ENCODE measurements around the gene SRGAP2C.
"Not testable (repeated sequence)": the region's sequence is repeated elsewhere in the genome, so short reads cannot be mapped to it uniquely, and the experiment has no call there.

Gene SRGAP2C

DNA sequence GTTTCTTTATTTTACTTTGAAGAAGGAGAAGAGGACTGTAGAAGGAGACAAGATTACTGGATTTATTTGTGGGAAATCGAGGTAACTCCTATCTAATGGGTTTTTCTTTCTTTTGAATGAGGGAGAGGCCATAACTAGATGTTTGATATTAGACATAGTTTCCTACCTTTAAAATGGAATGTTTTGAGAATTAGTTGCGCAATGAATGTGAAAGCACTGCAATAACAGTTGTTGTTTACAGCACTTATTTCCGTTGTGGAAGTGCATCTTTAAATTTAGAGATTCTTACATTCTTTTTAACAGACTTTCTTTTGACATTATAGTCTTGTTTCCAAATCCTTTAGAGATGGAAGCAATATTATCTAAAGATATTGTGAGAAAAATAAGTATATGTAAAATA, 229.0 kb downstream of the SRGAP2C start:
- no peak for DNase-seq (ENCODE audit: low read depth in 2 of 2, low spot score in 1 of 2)

DNA sequence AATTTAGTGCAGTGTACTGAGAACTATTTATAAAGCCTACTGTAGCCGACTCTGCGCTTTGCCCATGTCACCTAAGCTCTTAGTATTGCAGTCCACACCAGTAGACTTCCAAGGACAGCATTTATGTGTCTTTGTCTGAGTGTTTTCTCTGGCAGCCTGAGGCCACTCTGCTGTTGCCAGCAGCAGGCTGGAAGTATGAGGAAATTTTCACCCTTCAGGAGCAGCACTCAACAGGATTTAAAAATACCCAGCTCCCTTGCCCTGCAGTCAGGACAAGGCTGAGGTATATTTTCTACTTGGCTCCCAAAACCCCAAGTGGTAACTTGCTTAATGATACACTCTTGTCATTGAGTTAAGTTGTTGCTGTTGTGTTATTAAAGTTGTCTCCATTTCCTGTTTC, 230.1 kb downstream of the SRGAP2C start:
- DNase-seq (ENCODE audit: low read depth in 2 of 2, low spot score in 1 of 2): no peak

DNA sequence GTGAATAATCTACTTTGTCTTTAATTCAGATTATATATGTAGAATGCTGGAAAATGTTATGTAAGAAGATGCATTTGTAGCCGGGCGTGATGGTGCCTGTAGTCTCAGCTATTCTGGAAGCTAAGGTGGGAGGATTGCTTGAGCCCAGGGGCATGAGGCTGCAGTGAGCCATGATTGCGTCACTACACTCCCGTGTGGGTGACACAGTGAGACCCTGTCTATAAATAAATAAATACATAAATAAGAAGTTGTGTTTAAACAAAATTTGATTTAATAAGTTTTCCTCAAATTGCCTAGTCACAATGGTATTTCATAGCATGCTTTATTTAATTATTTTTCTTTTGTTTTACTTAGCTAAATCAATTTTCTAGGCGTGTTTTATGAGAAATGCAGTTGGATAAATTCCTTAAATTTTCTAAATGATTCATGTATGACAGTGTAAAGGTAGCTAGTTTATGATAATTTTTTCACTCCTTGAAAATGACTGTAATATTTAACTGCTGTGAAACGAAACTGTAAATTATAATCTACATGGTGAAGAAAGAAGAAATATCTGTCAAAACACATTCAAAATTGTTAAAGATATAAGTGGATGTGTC, 232.6 kb downstream of the SRGAP2C start:
- DNase-seq (ENCODE audit: low read depth in 2 of 2, low spot score in 1 of 2): no peak

DNA sequence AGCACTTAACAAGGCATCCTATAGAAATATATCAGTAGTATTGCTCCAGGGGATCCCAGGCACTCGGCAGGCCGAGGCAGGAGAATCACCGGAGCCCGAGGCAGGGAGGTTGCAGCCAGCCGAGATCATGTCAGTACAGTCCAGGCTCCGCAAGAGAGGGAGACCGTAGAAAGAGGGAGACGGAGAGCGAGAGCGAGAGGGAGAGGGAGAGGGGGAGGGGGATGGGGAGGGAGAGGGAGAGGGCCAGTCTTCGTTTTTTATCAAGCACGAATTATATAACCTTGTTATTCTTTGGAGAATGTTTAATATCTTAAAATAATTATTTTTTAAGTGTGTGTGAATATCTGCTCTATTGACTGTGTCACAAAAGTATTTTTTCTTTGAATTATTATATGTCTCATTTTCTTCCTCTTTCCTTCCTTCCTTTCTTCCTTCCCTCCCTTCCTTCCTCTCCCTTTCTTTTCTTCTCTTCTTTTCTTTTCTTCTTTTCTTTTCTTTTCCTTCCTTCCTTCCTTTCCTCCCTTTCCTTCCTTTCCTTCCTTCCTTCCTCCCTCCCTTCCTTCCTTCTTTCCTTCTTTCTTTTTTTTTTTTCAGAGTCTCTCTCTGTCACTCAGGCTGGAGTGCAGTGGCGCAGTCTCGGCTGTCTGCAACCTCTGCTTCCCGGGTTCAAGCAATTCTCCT, 233.7 kb downstream of the SRGAP2C start:
- DNase-seq (ENCODE audit: low read depth in 2 of 2, low spot score in 1 of 2): no peak

DNA sequence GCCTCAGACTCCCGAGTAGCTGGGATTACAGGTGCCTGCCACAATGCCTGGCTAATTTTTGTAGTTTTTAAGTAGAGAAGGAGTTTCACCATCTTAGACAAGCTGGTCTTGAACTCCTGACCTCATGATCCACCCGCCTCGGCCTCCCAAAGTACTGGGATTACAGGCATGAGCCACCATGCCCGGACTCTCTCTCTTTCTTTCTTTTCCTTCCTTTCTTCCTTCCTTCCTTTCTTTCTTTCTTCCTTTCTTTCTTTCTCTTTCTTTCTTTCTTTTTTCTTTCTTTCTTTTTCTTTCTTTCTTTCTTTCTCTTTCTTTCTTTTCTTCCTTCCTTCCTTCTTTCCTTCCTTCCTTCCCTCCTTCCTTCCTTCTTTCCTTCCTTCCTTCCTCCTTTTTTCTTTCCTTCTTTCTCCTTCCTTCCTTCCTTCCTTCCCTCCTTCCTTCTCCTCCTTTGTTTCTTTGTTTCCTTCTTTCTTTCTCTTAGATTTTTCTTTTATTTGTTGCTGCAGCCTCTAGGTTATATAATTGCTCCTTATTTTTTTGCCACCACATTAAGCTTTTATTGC, 234.4 kb downstream of the SRGAP2C start:
- DNase-seq (ENCODE audit: low read depth in 2 of 2, low spot score in 1 of 2): not testable (repeated sequence)

DNA sequence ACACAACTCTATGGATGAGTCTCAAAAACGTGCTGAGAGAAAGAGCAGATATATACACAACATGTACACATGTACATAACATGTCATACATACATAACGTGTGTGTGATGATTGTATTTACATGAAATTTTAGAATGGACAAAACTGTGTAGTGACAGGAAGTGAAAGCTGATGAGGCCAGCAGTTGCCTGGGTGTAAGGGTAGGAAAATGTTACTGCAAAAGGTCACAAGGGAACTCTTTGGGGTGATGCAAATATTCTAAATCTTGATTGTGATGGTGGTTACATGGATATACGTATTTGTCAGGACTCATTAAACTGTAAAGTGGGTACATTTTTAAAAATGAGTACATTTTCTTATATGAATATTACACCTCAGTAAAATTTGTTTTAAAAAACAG, 236.7 kb downstream of the SRGAP2C start:
- not testable (repeated sequence) for DNase-seq (ENCODE audit: low read depth in 2 of 2, low spot score in 1 of 2)

DNA sequence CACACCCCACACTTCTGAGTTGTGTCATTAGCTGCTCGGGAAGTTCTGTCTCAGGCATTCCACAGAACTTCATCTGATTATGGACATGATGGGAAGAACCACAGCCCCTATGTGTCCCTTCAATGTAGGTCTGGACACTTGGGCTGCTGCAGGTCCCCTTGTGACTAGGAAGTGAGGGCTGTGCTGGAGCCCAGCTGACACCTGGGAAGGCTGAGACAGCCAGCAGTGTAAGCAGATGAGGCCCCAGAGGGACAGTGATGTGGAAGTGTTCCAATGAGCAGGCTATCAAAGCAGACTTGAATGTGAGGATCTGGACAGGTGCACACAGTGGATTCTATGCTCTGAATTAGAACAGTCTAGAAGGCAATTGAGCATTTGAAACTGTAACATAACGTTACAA, 239.2 kb downstream of the SRGAP2C start:
- DNase-seq (ENCODE audit: low read depth in 2 of 2, low spot score in 1 of 2): not testable (repeated sequence)

DNA sequence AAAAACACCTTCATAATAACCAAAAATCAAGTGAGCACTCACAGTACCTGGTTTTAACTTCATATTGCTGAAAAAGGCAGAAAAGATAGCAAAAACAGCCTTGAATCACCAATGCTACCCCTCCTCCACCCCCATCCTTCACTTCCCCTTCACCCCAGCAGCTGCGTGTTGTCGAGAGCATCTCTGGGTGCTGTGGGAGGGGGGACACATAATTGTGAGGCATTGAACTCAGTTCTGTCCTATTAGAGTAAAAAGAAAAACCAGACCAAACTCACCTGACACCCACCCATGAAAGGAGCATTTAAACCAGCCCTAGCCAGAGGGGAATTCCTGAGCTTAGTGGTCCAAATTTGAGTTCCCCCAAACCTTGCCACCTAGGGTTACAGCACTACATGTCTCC, 248.7 kb downstream of the SRGAP2C start:
- not testable (repeated sequence) for DNase-seq (ENCODE audit: low read depth in 2 of 2, low spot score in 1 of 2)

DNA sequence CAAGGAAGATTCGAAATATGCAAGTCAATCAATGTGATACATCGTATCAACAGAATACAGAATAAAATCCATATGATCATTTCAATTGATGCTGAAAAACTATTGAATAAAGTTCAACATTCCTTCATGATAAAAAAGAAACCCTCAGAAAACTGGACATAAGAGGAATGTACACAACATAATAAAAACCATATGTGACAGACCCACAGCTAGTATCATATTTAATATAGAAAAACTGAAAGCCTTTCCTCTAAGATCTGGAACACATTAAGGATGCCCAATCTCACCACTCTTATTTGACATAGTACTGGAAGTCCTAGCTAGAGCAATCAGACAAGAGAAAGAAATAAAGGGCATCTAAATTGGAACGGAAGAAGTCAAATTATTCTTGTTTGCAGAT, 254.1 kb downstream of the SRGAP2C start:
- DNase-seq (ENCODE audit: low read depth in 2 of 2, low spot score in 1 of 2): not testable (repeated sequence)

DNA sequence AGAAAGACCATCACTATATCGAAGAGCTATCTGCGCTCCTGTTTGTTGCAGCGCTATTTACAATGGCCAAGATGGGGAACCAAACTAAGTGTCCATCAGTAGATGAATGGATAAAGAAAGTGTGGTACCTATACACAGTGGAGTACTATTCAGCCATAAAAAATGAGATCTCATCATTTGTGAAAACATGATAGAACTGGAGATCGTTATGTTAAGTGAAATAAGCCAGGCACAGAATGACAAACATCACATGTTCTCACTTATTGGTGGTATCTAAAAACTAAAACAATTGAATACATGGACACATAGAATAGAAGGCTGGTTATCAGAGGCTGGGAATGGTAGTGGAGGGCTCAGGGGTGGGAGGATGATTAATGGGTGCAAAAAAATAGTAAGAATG, 256.2 kb downstream of the SRGAP2C start:
- no peak for DNase-seq (ENCODE audit: low read depth in 2 of 2, low spot score in 1 of 2)
